H9 (cell line): ENCODE data around the gene TMCO6. TPM values are rescaled to one million over a fixed set of nuclear protein-coding genes. Genes with fewer than 3 reads are reported as not detected.
A peak's percentile ranks its signal among the peaks of the same experiment; 100 is the strongest.

ENCODE experiments used
- DNase-seq: peaks from one replicate; pipeline ENCODE4 v3.0.0-alpha.2; 2017
- H2AFZ ChIP-seq: one replicate; pipeline ENCODE4 v1.6.1; 2013; ENCODE audit warnings: mild to moderate bottlenecking, low read length, control low read depth, moderate library complexity
- H2AK5ac ChIP-seq: 2 replicates; pipeline ENCODE4 v1.6.1; 2013; ENCODE audit warnings: low read length, control low read depth, mixed read lengths; ENCODE audit not compliant: insufficient read length
- H2BK120ac ChIP-seq: one replicate; pipeline ENCODE4 v1.6.1; 2013; ENCODE audit warnings: low read depth, mild to moderate bottlenecking, low read length, control low read depth, inconsistent platforms; ENCODE audit not compliant: poor library complexity, severe bottlenecking
- H2BK12ac ChIP-seq: 2 replicates; pipeline ENCODE4 v1.6.1; 2013; ENCODE audit warnings: low read length, control low read depth, mixed read lengths, low read depth; ENCODE audit not compliant: insufficient read length
- H2BK15ac ChIP-seq: 2 replicates; pipeline ENCODE4 v1.6.1; 2013; ENCODE audit warnings: low read depth, low read length, control low read depth
- H2BK20ac ChIP-seq: one replicate; pipeline ENCODE4 v1.6.1; 2013; ENCODE audit warnings: low read depth, mild to moderate bottlenecking, low read length, control low read depth, inconsistent platforms; ENCODE audit not compliant: poor library complexity, severe bottlenecking
- H2BK5ac ChIP-seq: 2 replicates; pipeline ENCODE4 v1.6.1; 2013; ENCODE audit warnings: low read length, control low read depth, mixed read lengths; ENCODE audit not compliant: insufficient read length
- H3K14ac ChIP-seq: 2 replicates; pipeline ENCODE4 v1.6.1; 2013; ENCODE audit warnings: low read length, control low read depth; ENCODE audit not compliant: insufficient read depth
- H3K18ac ChIP-seq: 2 replicates; pipeline ENCODE4 v1.6.1; 2013; ENCODE audit warnings: low read depth, mild to moderate bottlenecking, mixed read lengths, low read length, control low read depth; ENCODE audit not compliant: insufficient read length
- H3K23ac ChIP-seq: 2 replicates; pipeline ENCODE4 v1.6.1; 2013; ENCODE audit warnings: low read length, control low read depth, mixed read lengths, low read depth; ENCODE audit not compliant: insufficient read length
- H3K23me2 ChIP-seq: 2 replicates; pipeline ENCODE4 v1.6.1; 2013; ENCODE audit warnings: low read depth, mild to moderate bottlenecking, mixed read lengths, low read length, control low read depth; ENCODE audit not compliant: insufficient read length, poor library complexity, severe bottlenecking
- H3K27ac ChIP-seq: 2 replicates; pipeline ENCODE4 v1.5.1; 2013; ENCODE audit warnings: low read length, control low read depth, mixed read lengths, low read depth; ENCODE audit not compliant: insufficient read length
- H3K27me3 ChIP-seq: 2 replicates; pipeline ENCODE4 v1.6.1; 2013; ENCODE audit warnings: low read length, control low read depth, inconsistent platforms; ENCODE audit not compliant: insufficient read depth
- H3K4ac ChIP-seq: 2 replicates; pipeline ENCODE4 v1.6.1; 2013; ENCODE audit warnings: low read depth, mild to moderate bottlenecking, control low read depth, inconsistent platforms, low read length, moderate library complexity
- H3K4me1 ChIP-seq: 2 replicates; pipeline ENCODE4 v1.6.1; 2013; ENCODE audit warnings: low read length, control low read depth, inconsistent platforms; ENCODE audit not compliant: insufficient read depth
- H3K4me2 ChIP-seq: 2 replicates; pipeline ENCODE4 v1.6.1; 2013; ENCODE audit warnings: low read length, control low read depth, mixed read lengths; ENCODE audit not compliant: insufficient read length, insufficient read depth
- H3K56ac ChIP-seq: 2 replicates; pipeline ENCODE4 v1.6.1; 2013; ENCODE audit warnings: low read depth, mild to moderate bottlenecking, mixed read lengths, low read length, control low read depth; ENCODE audit not compliant: insufficient read length
- H3K79me1 ChIP-seq: 2 replicates; pipeline ENCODE4 v1.6.1; 2013; ENCODE audit warnings: low read depth, mild to moderate bottlenecking, moderate library complexity, low read length, control low read depth, inconsistent platforms; ENCODE audit not compliant: insufficient read depth, poor library complexity, severe bottlenecking
- H3K79me2 ChIP-seq: 2 replicates; pipeline ENCODE4 v1.6.1; 2013; ENCODE audit warnings: low read length, control low read depth, inconsistent platforms; ENCODE audit not compliant: insufficient read depth
- H3K9ac ChIP-seq: 2 replicates; pipeline ENCODE4 v1.6.1; 2013; ENCODE audit warnings: low read length, control low read depth, mixed read lengths; ENCODE audit not compliant: insufficient read length; ENCODE audit errors: extremely low read depth
- H3K9me3 ChIP-seq: one replicate; pipeline ENCODE4 v1.6.1; 2013; ENCODE audit warnings: low read depth, low read length, inconsistent platforms; ENCODE audit not compliant: control insufficient read depth
- H3T11ph ChIP-seq: one replicate; pipeline ENCODE4 v1.6.1; 2013; ENCODE audit warnings: mild to moderate bottlenecking, low read length, control low read depth, inconsistent platforms
- H4K20me1 ChIP-seq: one replicate; pipeline ENCODE4 v1.6.1; 2013; ENCODE audit not compliant: control insufficient read depth, insufficient read length, insufficient read depth
- H4K5ac ChIP-seq: 2 replicates; pipeline ENCODE4 v1.6.1; 2013; ENCODE audit warnings: low read depth, mild to moderate bottlenecking, mixed read lengths, low read length, control low read depth; ENCODE audit not compliant: insufficient read length
- H4K8ac ChIP-seq: replicated peaks from 2 replicates; pipeline ENCODE4 v1.6.1; 2013; ENCODE audit warnings: low read length, control low read depth, mixed read lengths, low read depth; ENCODE audit not compliant: insufficient read length
- H4K91ac ChIP-seq: 2 replicates; pipeline ENCODE4 v1.6.1; 2013; ENCODE audit warnings: low read depth, mild to moderate bottlenecking, moderate library complexity, mixed read lengths, low read length, control low read depth; ENCODE audit not compliant: insufficient read length
- H3K27ac Mint-ChIP-seq, 3 experiments: 2 replicates in 2 of 3; 3 replicates in 1 of 3; pipeline ENCODE4 v1.8.0; 2020 to 2021; ENCODE audit warnings: mixed read lengths in 3 of 3, mild to moderate bottlenecking in 1 of 3, moderate library complexity in 1 of 3
- H3K27me3 Mint-ChIP-seq: 2 replicates; pipeline ENCODE4 v1.8.0; 2021; ENCODE audit warnings: low read depth, mild to moderate bottlenecking, moderate library complexity, mixed read lengths
- H3K36me3 Mint-ChIP-seq, 3 experiments: 2 replicates in 2 of 3; 3 replicates in 1 of 3; pipeline ENCODE4 v1.8.0; 2020 to 2021; ENCODE audit warnings: low read depth in 3 of 3, mixed read lengths in 3 of 3; ENCODE audit not compliant: insufficient read depth in 1 of 3
- H3K4me1 Mint-ChIP-seq, 2 experiments: 2 replicates each; pipeline ENCODE4 v1.8.0; 2020; ENCODE audit warnings: mixed read lengths in 2 of 2
- H3K4me3 Mint-ChIP-seq, 2 experiments: 2 replicates in 1 of 2; 3 replicates in 1 of 2; pipeline ENCODE4 v1.8.0; 2020 to 2021; ENCODE audit warnings: mild to moderate bottlenecking in 2 of 2, mixed read lengths in 2 of 2, moderate library complexity in 1 of 2
- H3K9me3 Mint-ChIP-seq, 2 experiments: 2 replicates in 1 of 2; 3 replicates in 1 of 2; pipeline ENCODE4 v1.8.0; 2020; ENCODE audit warnings: mild to moderate bottlenecking in 2 of 2, mixed read lengths in 2 of 2, moderate library complexity in 1 of 2
- CTCF ChIP-seq: fragments of 200-600 bp; sonication (generic); conservative IDR thresholded peaks from 3 replicates; pipeline ENCODE4 v1.8.0; 2021; ENCODE audit warnings: antibody characterized with exemption, mild to moderate bottlenecking
- WGBS: extraction: QIAGEN DNeasy Blood & Tissue Kit; methylation state at CpG from one replicate; pipeline ENCODE4 v1.1.7; 2013; ENCODE audit warnings: missing lambda C conversion rate, low lambda C conversion rate, mixed read lengths; ENCODE audit not compliant: insufficient read length; ENCODE audit errors: extremely low coverage; 5-methylcytosine and 5-hydroxymethylcytosine counted together
- total RNA-seq: library from RNA; stranded (reverse); gene quantifications from 2 replicates; pipeline ENCODE4 v1.2.1, GENCODE V29; 2021

The TMCO6 gene
- total RNA-seq, 1 experiment from 2014 or later: 39.3 TPM

GRCh38 chr5:140664030-140664358 is 24.7 kb downstream of the TMCO6 start:
- Histone ChIP-seq H4K91ac (no peak overlapping the region), H4K5ac (no peak overlapping the region), H3K18ac (no peak overlapping the region), H3K79me2 (no peaks in the 10 kb centered on the region), H3K9ac (no peak overlapping the region), H3K23me2 (peaks cover 5% of the 10 kb centered on the region), H2AFZ (no peak overlapping the region), H2BK20ac (no peak overlapping the region), H2BK15ac (no peak overlapping the region), H3K27me3 (no peaks in the 10 kb centered on the region), H2AK5ac (no peak overlapping the region), H3K27ac (no peak overlapping the region), H3K23ac (no peak overlapping the region), H3T11ph (no peak overlapping the region), H2BK120ac (no peak overlapping the region), H2BK5ac (no peak overlapping the region), H3K4me2 (peak overlapping the region; percentile 93), H3K79me1 (peaks cover 4% of the 10 kb centered on the region), H2BK12ac (no peak overlapping the region), H3K56ac (no peak overlapping the region), H3K4ac (no peak overlapping the region), H4K20me1 (no peaks in the 10 kb centered on the region), H4K8ac (no peak overlapping the region), H3K9me3 (no peaks in the 10 kb centered on the region), H3K4me1 (no peaks in the 10 kb centered on the region), H3K14ac (no peak overlapping the region)
- no peak for TF ChIP-seq CTCF
- peaks cover 17 to 72% (median 61%) of the 10 kb centered on the region in 3 experiments; a peak in 6 of 7 replicates for H3K36me3 Mint-ChIP-seq
- H3K4me1 Mint-ChIP-seq: peaks cover 0 to 6% of the 10 kb centered on the region in 2 experiments; a peak in 2 of 4 replicates
- no CpG with 5 or more reads among the region's 18 CpGs for WGBS
- H3K27me3 Mint-ChIP-seq: no peaks in the 10 kb centered on the region
- DNase-seq: no peak
- peak overlapping the region in 1 of 3 experiments; percentile 93; a peak in 1 of 7 replicates for H3K27ac Mint-ChIP-seq
- peak overlapping the region; percentile 97 for H3K4me3 Mint-ChIP-seq
- H3K9me3 Mint-ChIP-seq: no peaks in the 10 kb centered on the region
